ENCODE results near the gene IGHMBP2.

The IGHMBP2 gene

GRCh38 chr11:68968306-68969250, 64.9 kb downstream of the IGHMBP2 start:
- no peaks in the 10 kb centered on the region for H3K4me1 ChIP-seq (ENCODE audit: control insufficient read depth, low read length)
- no peaks in the 10 kb centered on the region for H3K9me2 ChIP-seq (replicated peaks; ENCODE audit: control insufficient read depth, low read length)
- no peaks in the 10 kb centered on the region for H3K79me2 ChIP-seq (ENCODE audit: control insufficient read depth, low read length)
- no peaks in the 10 kb centered on the region for H4K20me1 ChIP-seq (ENCODE audit: control insufficient read depth, insufficient read depth, low read depth, low read length)
- no peak for TF ChIP-seq EZH2phosphoT487 (IDR thresholded peaks at IDR 0.05; ENCODE audit: borderline replicate concordance, low read length)
- no peak for TF ChIP-seq CTCF (IDR thresholded peaks at IDR 0.05; ENCODE audit: low read depth, low read length, poor library complexity, severe bottlenecking)
- no peak overlapping the region for H3K4me2 ChIP-seq (ENCODE audit: low read length)
- H3F3A ChIP-seq (ENCODE audit: control insufficient read depth, insufficient read depth), result no peaks in the 10 kb centered on the region
- no peak overlapping the region for H3K27ac ChIP-seq (ENCODE audit: low read depth, low read length)
- peaks cover 3% of the 10 kb centered on the region; the same call in 1 of the 2 replicates for H3K9me3 ChIP-seq (ENCODE audit: control insufficient read depth, insufficient read depth, low read length)
- H3K27me3 ChIP-seq (ENCODE audit: control insufficient read depth, low read length), result 0 out of 2 replicates have a peak, but pooled peaks cover 2% of the 10 kb centered on the region
- no peak overlapping the region for H3K4me3 ChIP-seq (ENCODE audit: low read length)
- H3K36me3 ChIP-seq (ENCODE audit: control insufficient read depth, low read length), result no peaks in the 10 kb centered on the region

- H3K79me2 ChIP-seq (ENCODE audit: control insufficient read depth, low read length), result no peaks in the 10 kb centered on the region
- no peaks in the 10 kb centered on the region for H3K9me3 ChIP-seq (ENCODE audit: control insufficient read depth, insufficient read depth, low read length)
- no peaks in the 10 kb centered on the region for H4K20me1 ChIP-seq (ENCODE audit: control insufficient read depth, insufficient read depth, low read depth, low read length)
- H3K4me2 ChIP-seq (ENCODE audit: low read length), result no peak overlapping the region
- no peaks in the 10 kb centered on the region for H3K4me1 ChIP-seq (ENCODE audit: control insufficient read depth, low read length)
- H3F3A ChIP-seq (ENCODE audit: control insufficient read depth, insufficient read depth), result no peaks in the 10 kb centered on the region
- H3K36me3 ChIP-seq (ENCODE audit: control insufficient read depth, low read length), result no peaks in the 10 kb centered on the region
- H3K27ac ChIP-seq (ENCODE audit: low read depth, low read length), result no peak overlapping the region
- no peaks in the 10 kb centered on the region for H3K9me2 ChIP-seq (replicated peaks; ENCODE audit: control insufficient read depth, low read length)
- TF ChIP-seq CTCF (IDR thresholded peaks at IDR 0.05; ENCODE audit: low read depth, low read length, poor library complexity, severe bottlenecking) (no peak), EZH2phosphoT487 (IDR thresholded peaks at IDR 0.05; ENCODE audit: borderline replicate concordance, low read length) (no peak)
- no peak overlapping the region for H3K4me3 ChIP-seq (ENCODE audit: low read length)
- H3K27me3 ChIP-seq (ENCODE audit: control insufficient read depth, low read length), result 0 out of 2 replicates have a peak, but pooled peaks cover 2% of the 10 kb centered on the region
Observed at GRCh38 chr11:68969386-68969785, 65.7 kb downstream of the IGHMBP2 start.

GRCh38 chr11:68970921-68971636, 67.4 kb downstream of the IGHMBP2 start:
- Histone ChIP-seq H3K27me3 (ENCODE audit: control insufficient read depth, low read length) (0 out of 2 replicates have a peak, but pooled peaks cover 2% of the 10 kb centered on the region), H3K36me3 (ENCODE audit: control insufficient read depth, low read length) (no peaks in the 10 kb centered on the region), H3K27ac (ENCODE audit: low read depth, low read length) (no peak overlapping the region), H3K9me2 (replicated peaks; ENCODE audit: control insufficient read depth, low read length) (no peaks in the 10 kb centered on the region), H4K20me1 (ENCODE audit: control insufficient read depth, insufficient read depth, low read depth, low read length) (no peaks in the 10 kb centered on the region), H3K79me2 (ENCODE audit: control insufficient read depth, low read length) (no peaks in the 10 kb centered on the region), H3F3A (ENCODE audit: control insufficient read depth, insufficient read depth) (no peaks in the 10 kb centered on the region), H3K4me2 (ENCODE audit: low read length) (no peak overlapping the region), H3K4me3 (ENCODE audit: low read length) (no peak overlapping the region), H3K9me3 (ENCODE audit: control insufficient read depth, insufficient read depth, low read length) (no peaks in the 10 kb centered on the region), H3K4me1 (ENCODE audit: control insufficient read depth, low read length) (no peaks in the 10 kb centered on the region)
- no peak for TF ChIP-seq EZH2phosphoT487 (IDR thresholded peaks at IDR 0.05; ENCODE audit: borderline replicate concordance, low read length)
- no peak for TF ChIP-seq CTCF (IDR thresholded peaks at IDR 0.05; ENCODE audit: low read depth, low read length, poor library complexity, severe bottlenecking)
